IPS-15b (cell line): ENCODE results near the gene TBC1D22A.

Experiments used
- H3K27me3 ChIP-seq: one replicate; pipeline ENCODE4 v1.6.1; 2013; ENCODE audit warnings: low read length; ENCODE audit not compliant: control insufficient read depth, insufficient read depth
- H3K36me3 ChIP-seq: one replicate; pipeline ENCODE4 v1.6.1; 2013; ENCODE audit warnings: low read length; ENCODE audit not compliant: control insufficient read depth, insufficient read depth
- H3K4me1 ChIP-seq: one replicate; pipeline ENCODE4 v1.6.1; 2013; ENCODE audit warnings: mild to moderate bottlenecking, low read length; ENCODE audit not compliant: control insufficient read depth, insufficient read depth
- H3K4me3 ChIP-seq: one replicate; pipeline ENCODE4 v1.5.1; 2013; ENCODE audit warnings: low read depth, low read length
- H3K9ac ChIP-seq: one replicate; pipeline ENCODE4 v1.6.1; 2013; ENCODE audit warnings: low read depth, mild to moderate bottlenecking, low read length
- H3K9me3 ChIP-seq: one replicate; pipeline ENCODE4 v1.6.1; 2013; ENCODE audit warnings: mild to moderate bottlenecking, low read length; ENCODE audit not compliant: control insufficient read depth, insufficient read depth

TBC1D22A gene

DNA sequence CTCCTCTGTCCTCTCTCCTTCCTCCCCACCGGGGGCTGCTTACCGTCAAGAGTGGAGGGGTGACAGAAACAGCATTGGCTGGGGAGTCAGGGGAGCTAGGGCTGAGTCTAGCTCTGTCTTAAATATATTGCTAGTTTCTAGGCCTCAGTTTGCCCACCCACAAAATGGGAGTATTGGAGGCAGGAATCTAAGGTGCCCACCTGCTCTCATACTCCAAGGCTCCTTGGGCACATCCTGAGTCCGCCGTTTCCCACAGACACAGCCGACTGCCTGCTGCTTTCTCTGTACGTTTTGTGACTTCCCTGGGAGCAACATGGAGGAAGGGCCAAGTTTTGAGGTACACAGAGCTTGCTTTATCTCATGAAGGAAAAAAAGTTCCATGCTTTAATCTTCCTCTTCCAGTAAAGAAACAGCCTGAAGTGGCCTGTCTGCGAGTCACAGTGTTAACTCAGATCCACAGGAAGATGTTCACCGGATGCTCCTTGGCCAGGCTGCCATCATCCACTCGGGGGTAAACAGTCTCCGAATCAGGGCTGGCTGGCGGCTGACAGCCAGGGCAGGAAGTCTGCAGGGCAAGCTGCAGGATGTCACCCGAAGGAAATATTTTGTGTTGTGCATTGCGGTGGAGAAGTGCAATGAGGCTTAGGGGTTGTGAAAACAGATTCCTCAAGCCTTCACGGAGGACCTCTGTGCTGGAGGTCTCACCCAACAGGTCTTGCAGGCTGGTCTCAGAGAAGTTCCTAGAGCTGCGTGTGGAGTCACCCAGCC, 13.4 kb upstream of the TBC1D22A start:
- H3K4me3 ChIP-seq, result no peak overlapping the region

GRCh38 chr22:46749682-46750529, 12.5 kb upstream of the TBC1D22A start:
- Histone ChIP-seq H3K36me3 (no peaks in the 10 kb centered on the region), H3K27me3 (peaks cover 2% of the 10 kb centered on the region), H3K4me1 (no peaks in the 10 kb centered on the region), H3K9me3 (no peaks in the 10 kb centered on the region), H3K9ac (no peak overlapping the region), H3K4me3 (no peak overlapping the region)

More for the DNA sequence above, 13.4 kb upstream of the TBC1D22A start:
- H3K4me1 ChIP-seq, result no peaks in the 10 kb centered on the region
- H3K9me3 ChIP-seq, result no peaks in the 10 kb centered on the region
- no peaks in the 10 kb centered on the region for H3K36me3 ChIP-seq
- no peak overlapping the region for H3K9ac ChIP-seq
- H3K27me3 ChIP-seq, result peaks cover 2% of the 10 kb centered on the region

GRCh38 chr22:46750530-46750800, 12.0 kb upstream of the TBC1D22A start:
- no peaks in the 10 kb centered on the region for H3K4me1 ChIP-seq
- peaks cover 2% of the 10 kb centered on the region for H3K27me3 ChIP-seq
- H3K4me3 ChIP-seq, result no peak overlapping the region
- no peak overlapping the region for H3K9ac ChIP-seq
- H3K9me3 ChIP-seq, result no peaks in the 10 kb centered on the region
- no peaks in the 10 kb centered on the region for H3K36me3 ChIP-seq

- peaks cover under 1% of the 10 kb centered on the region for H3K9me3 ChIP-seq
- H3K27me3 ChIP-seq, result peaks cover 2% of the 10 kb centered on the region
- no peak overlapping the region for H3K4me3 ChIP-seq
- no peaks in the 10 kb centered on the region for H3K36me3 ChIP-seq
- H3K9ac ChIP-seq, result no peak overlapping the region
- H3K4me1 ChIP-seq, result no peaks in the 10 kb centered on the region
These were observed 11.5 kb upstream of the TBC1D22A start for GRCh38 chr22:46750863-46751443.

DNA sequence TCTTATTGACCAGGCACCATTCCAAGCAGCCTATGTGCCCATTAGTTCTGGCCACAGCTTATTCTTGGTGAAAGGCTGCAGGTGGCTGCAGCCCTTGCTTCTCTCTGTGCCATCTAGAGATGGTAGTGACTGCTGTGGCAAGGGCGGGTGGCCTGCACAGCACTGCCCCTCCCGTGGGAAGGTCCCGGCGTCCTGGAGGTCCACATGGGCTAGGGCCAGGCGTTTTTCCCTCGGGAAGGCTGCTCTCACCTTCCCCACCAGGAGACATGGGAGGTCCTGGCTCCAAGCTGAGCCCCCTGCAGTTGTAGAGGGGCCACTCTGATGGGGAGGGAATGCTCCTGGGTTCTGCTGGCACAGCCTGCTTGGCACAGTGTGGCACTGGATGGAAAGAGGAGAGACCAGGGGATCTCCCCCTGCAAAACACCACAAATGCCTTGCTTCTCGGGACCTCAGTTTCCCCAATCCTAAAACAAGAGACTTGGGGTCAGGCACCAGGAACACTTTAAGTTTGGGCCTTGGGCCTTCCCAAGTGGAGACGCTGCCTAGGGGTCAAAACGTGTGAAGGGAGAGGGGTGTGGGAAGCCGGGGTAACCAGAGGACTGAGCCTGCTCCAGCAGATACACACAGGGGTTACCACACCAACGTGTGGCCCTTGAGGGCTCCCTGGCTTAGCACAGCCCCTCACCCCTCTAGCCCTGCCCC, 10.0 kb upstream of the TBC1D22A start:
- H3K4me3 ChIP-seq, result no peak overlapping the region
- peaks cover 8% of the 10 kb centered on the region for H3K9me3 ChIP-seq
- peaks cover 2% of the 10 kb centered on the region for H3K27me3 ChIP-seq
- peaks cover 5% of the 10 kb centered on the region for H3K36me3 ChIP-seq
- H3K4me1 ChIP-seq, result no peaks in the 10 kb centered on the region
- H3K9ac ChIP-seq, result no peak overlapping the region

DNA sequence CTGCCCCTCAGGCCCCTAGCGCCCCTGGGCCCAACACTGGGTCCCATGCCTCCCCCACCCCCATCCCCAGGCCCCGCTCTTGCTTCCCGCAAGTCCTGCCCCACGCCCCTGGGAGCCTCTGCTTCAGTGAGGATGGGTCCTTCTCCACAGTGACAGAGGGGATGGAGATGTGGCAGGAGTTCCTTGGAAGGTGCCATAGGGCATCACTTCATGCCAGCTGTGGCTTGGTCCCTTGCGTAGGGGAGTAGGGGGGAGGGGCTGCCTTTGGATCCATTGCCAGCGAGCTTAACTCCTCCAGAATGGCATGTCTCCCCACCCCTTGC, 9.5 kb upstream of the TBC1D22A start:
- H3K4me3 ChIP-seq, result no peak overlapping the region
- peaks cover 5% of the 10 kb centered on the region for H3K36me3 ChIP-seq
- no peak overlapping the region for H3K9ac ChIP-seq
- H3K4me1 ChIP-seq, result no peaks in the 10 kb centered on the region
- H3K9me3 ChIP-seq, result peaks cover 8% of the 10 kb centered on the region
- H3K27me3 ChIP-seq, result peaks cover 2% of the 10 kb centered on the region

GRCh38 chr22:46753360-46753759, 9.1 kb upstream of the TBC1D22A start:
- Histone ChIP-seq H3K4me3 (no peak overlapping the region), H3K9ac (no peak overlapping the region), H3K36me3 (peaks cover 5% of the 10 kb centered on the region), H3K9me3 (peaks cover 8% of the 10 kb centered on the region), H3K27me3 (peaks cover 2% of the 10 kb centered on the region), H3K4me1 (no peaks in the 10 kb centered on the region)

GRCh38 chr22:46753761-46754109, 8.7 kb upstream of the TBC1D22A start:
- Histone ChIP-seq H3K9me3 (peaks cover 8% of the 10 kb centered on the region), H3K4me1 (peaks cover 3% of the 10 kb centered on the region), H3K9ac (no peak overlapping the region), H3K36me3 (peaks cover 5% of the 10 kb centered on the region), H3K4me3 (no peak overlapping the region), H3K27me3 (peaks cover 2% of the 10 kb centered on the region)

- Histone ChIP-seq H3K9ac (no peak overlapping the region), H3K9me3 (peaks cover 8% of the 10 kb centered on the region), H3K36me3 (peaks cover 5% of the 10 kb centered on the region), H3K27me3 (no peaks in the 10 kb centered on the region), H3K4me3 (no peak overlapping the region), H3K4me1 (peaks cover 3% of the 10 kb centered on the region)
These were observed 8.2 kb upstream of the TBC1D22A start for GRCh38 chr22:46754110-46754799.

DNA sequence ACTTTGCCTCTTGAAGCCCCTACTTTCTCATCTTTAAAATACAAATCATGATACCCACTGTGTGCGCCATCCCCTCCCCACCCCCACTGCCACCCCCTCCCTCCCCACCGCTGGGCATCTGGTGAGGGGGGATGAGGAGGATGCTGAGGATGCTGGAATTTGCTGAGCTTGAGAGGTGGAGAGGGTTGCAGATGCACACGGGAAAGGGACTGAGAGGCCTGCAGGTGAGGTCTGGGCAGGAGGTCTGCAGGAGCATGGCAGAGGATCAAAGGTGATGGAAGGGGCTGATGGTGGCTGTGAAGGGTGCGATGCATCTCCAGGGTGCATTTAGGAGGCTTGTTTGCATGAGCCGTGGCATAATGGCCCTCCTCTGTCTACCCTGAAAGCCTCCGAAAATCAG, 7.6 kb upstream of the TBC1D22A start:
- H3K9me3 ChIP-seq, result peaks cover 8% of the 10 kb centered on the region
- H3K27me3 ChIP-seq, result no peaks in the 10 kb centered on the region
- no peak overlapping the region for H3K9ac ChIP-seq
- H3K36me3 ChIP-seq, result peaks cover 5% of the 10 kb centered on the region
- no peak overlapping the region for H3K4me3 ChIP-seq
- peaks cover 3% of the 10 kb centered on the region for H3K4me1 ChIP-seq

DNA sequence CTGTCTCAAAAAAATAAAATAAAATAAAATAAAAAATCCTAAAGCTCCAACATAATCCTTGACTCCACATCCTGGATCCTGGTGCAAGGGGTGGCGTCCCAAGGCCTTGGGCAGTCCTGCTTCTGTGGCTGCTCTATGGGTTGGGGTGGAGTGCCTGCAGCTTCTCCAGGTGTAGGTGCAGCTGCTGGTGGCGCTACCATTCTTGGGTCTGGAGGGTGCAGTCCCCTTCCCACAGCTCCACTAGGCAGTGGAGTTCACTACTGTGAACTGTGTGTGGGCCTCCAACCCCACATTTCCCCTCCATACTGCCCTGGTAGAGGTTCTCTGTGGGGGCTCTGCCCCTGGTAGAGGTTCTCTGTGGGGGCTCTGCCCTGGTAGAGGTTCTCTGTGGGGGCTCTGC, 6.9 kb upstream of the TBC1D22A start:
- no peak overlapping the region for H3K4me3 ChIP-seq

More for the DNA sequence above, 6.9 kb upstream of the TBC1D22A start:
- Histone ChIP-seq H3K9me3 (peaks cover 8% of the 10 kb centered on the region), H3K36me3 (peaks cover 5% of the 10 kb centered on the region), H3K4me1 (peaks cover 3% of the 10 kb centered on the region), H3K9ac (no peak overlapping the region), H3K27me3 (no peaks in the 10 kb centered on the region)
